CD14-positive monocyte (primary cell): ENCODE measurements around the gene DDX60. TPM values are rescaled to one million over a fixed set of nuclear protein-coding genes. Genes with fewer than 3 reads are reported as not detected.

Source experiments
- DNase-seq, 3 donors: peaks; one replicate each; pipeline ENCODE4 v3.0.0-alpha.2; 2011 to 2022
- H2AFZ ChIP-seq: 2 replicates; pipeline ENCODE4 v1.6.0; 2012; ENCODE audit warnings: mild to moderate bottlenecking, low read depth, low read length, inconsistent platforms; ENCODE audit not compliant: insufficient read depth, poor library complexity, severe bottlenecking
- H3K27ac ChIP-seq, 2 donors: 1 replicate in 1 of 2; 2 replicates in 1 of 2; pipeline ENCODE4 v1.5.1; 2012 to 2013; ENCODE audit warnings: low read length in 2 of 2, control low read depth in 1 of 2, inconsistent platforms in 1 of 2, low read depth in 1 of 2, mild to moderate bottlenecking in 1 of 2
- H3K27me3 ChIP-seq, 2 donors: one replicate each; pipeline versions ENCODE4 v1.6.0 to v1.6.1; 2011 to 2013; ENCODE audit warnings: low read length in 2 of 2; ENCODE audit not compliant: control insufficient read depth in 2 of 2, insufficient read depth in 2 of 2
- H3K36me3 ChIP-seq, 2 donors: replicated peaks in 1 of 2; 1 replicate in 1 of 2; 2 replicates in 1 of 2; pipeline versions ENCODE4 v1.5.1 to v1.6.1; 2012 to 2013; ENCODE audit warnings: low read length in 2 of 2, control low read depth in 1 of 2, inconsistent platforms in 1 of 2, mild to moderate bottlenecking in 1 of 2; ENCODE audit not compliant: insufficient read depth in 2 of 2, control insufficient read depth in 1 of 2
- H3K4me1 ChIP-seq, 2 donors: 1 replicate in 1 of 2; 2 replicates in 1 of 2; pipeline versions ENCODE4 v1.5.1 to v1.6.1; 2012 to 2013; ENCODE audit warnings: low read length in 2 of 2, control low read depth in 1 of 2, inconsistent platforms in 1 of 2, mild to moderate bottlenecking in 1 of 2, moderate library complexity in 1 of 2; ENCODE audit not compliant: insufficient read depth in 2 of 2, control insufficient read depth in 1 of 2
- H3K4me2 ChIP-seq: replicated peaks from 2 replicates; pipeline ENCODE3; 2012; ENCODE audit warnings: low read length, moderate library complexity, mild to moderate bottlenecking; ENCODE audit not compliant: poor library complexity, severe bottlenecking; ENCODE audit errors: extremely low read depth
- H3K4me3 ChIP-seq, 3 experiments: fragments of 200-600 bp in 1 of 3; sonication (generic) in 1 of 3; replicated peaks in 1 of 3; 1 replicate in 2 of 3; 2 replicates in 1 of 3; pipeline ENCODE4 v1.5.1; 2011 to 2013; ENCODE audit warnings: low read length in 3 of 3, mild to moderate bottlenecking in 3 of 3, control low read depth in 2 of 3, low read depth in 2 of 3, inconsistent platforms in 1 of 3, moderate library complexity in 1 of 3
- H3K79me2 ChIP-seq: 2 replicates; pipeline ENCODE4 v1.6.0; 2012; ENCODE audit warnings: mild to moderate bottlenecking, control low read depth, inconsistent platforms, low read length, moderate library complexity; ENCODE audit not compliant: insufficient read depth
- H3K9ac ChIP-seq: 2 replicates; pipeline ENCODE4 v1.6.0; 2017; ENCODE audit warnings: low read length, mild to moderate bottlenecking; ENCODE audit not compliant: insufficient read depth, poor library complexity, severe bottlenecking
- H3K9me3 ChIP-seq, 2 donors: replicated peaks in 1 of 2; 1 replicate in 1 of 2; 2 replicates in 1 of 2; pipeline versions ENCODE4 v1.5.1 to v1.6.1; 2012 to 2013; ENCODE audit warnings: low read length in 2 of 2, control low read depth in 1 of 2; ENCODE audit not compliant: control insufficient read depth in 1 of 2, insufficient read depth in 1 of 2
- H4K20me1 ChIP-seq: 2 replicates; pipeline ENCODE4 v1.6.0; 2012; ENCODE audit warnings: mild to moderate bottlenecking, low read length, control low read depth, moderate library complexity; ENCODE audit not compliant: insufficient read depth
- H3K27ac Mint-ChIP-seq, 7 donors: one replicate each; pipeline ENCODE4 v1.8.0; 2020; ENCODE audit warnings: mild to moderate bottlenecking in 7 of 7, mixed read lengths in 7 of 7, moderate library complexity in 6 of 7, inconsistent platforms in 2 of 7
- H3K27me3 Mint-ChIP-seq, 3 donors: one replicate each; pipeline ENCODE4 v1.8.0; 2021 to 2022; ENCODE audit warnings: low read depth in 3 of 3, mild to moderate bottlenecking in 3 of 3, mixed read lengths in 3 of 3, moderate library complexity in 3 of 3, inconsistent platforms in 1 of 3
- H3K36me3 Mint-ChIP-seq, 2 donors: one replicate each; pipeline ENCODE4 v1.8.0; 2020; ENCODE audit warnings: mixed read lengths in 2 of 2, inconsistent platforms in 1 of 2, mild to moderate bottlenecking in 1 of 2
- H3K4me1 Mint-ChIP-seq: one replicate; pipeline ENCODE4 v1.8.0; 2020; ENCODE audit warnings: mild to moderate bottlenecking, mixed read lengths
- H3K4me3 Mint-ChIP-seq, 2 donors: one replicate each; pipeline ENCODE4 v1.8.0; 2020; ENCODE audit warnings: mild to moderate bottlenecking in 2 of 2, mixed read lengths in 2 of 2, moderate library complexity in 1 of 2
- H3K9me3 Mint-ChIP-seq, 7 donors: one replicate each; pipeline ENCODE4 v1.8.0; 2020 to 2022; ENCODE audit warnings: mixed read lengths in 7 of 7, mild to moderate bottlenecking in 6 of 7, moderate library complexity in 6 of 7, inconsistent platforms in 2 of 7
- WGBS: methylation state at CpG from one replicate; pipeline ENCODE4 v1.1.5; 2013; ENCODE audit warnings: missing lambda C conversion rate; ENCODE audit not compliant: insufficient coverage; 5-methylcytosine and 5-hydroxymethylcytosine counted together
- intact Hi-C, 2 donors: fragments of 100-400 bp; cut with micrococcal nuclease; formaldehyde crosslinking; loops; one replicate each; pipeline versions ENCODE4 v1.15.0 to v1.15.1; 2023
- polyA plus RNA-seq, 3 donors: library from polyadenylated mRNA; depleted of rRNA in 1 of 3; unstranded in 2 of 3; stranded (reverse) in 1 of 3; fragments of 300-500 nt in 2 of 3; fragments of >200 nt in 1 of 3; fragmentation: Illumina TruSeq in 2 of 3; gene quantifications; 1 replicate in 2 of 3; 2 replicates in 1 of 3; pipeline ENCODE4 v1.2.3, GENCODE V29; 2012 to 2021
- TF ChIP-seq, protein P1 (sequence below): fragments of 200-600 bp; IDR thresholded peaks from one replicate; pipeline ENCODE4 v1.8.0; 2022; ENCODE audit warnings: antibody characterized with exemption, mild to moderate bottlenecking

DDX60 gene
- polyA plus RNA-seq, 3 donors, result 7.0 to 12.2 (median 8.6) TPM

DNA sequence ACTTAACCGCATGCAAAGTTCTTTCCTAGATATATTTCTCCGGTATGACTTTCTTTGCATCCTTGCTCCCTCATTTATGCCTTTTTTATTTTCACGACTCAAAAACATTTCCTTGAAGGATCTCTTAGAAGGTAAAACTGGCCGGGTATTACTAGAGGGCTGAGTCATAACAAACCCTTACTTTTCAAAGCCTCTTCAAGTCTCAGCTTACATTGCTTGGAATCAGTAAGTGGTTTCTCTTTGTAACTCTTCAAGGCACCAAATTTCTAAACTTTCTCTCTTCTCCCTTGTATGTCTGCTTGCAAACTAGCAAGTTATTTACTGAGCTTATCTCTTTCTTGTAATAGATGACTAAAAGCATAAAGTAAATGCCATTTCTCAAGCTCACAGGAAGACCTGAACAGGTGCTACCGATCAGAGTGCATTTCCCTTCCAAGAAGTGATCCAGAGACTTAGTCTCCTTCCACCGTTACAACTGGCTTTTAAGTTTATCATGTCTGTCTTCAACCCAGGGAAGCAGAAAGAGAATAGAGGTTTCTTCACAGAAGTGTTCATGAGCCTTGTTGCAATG, 150.8 kb downstream of the DDX60 start:
- H3K79me2 ChIP-seq, result no peaks in the 10 kb centered on the region
- H3K4me1 Mint-ChIP-seq, result peaks cover 5% of the 10 kb centered on the region
- no peaks in the 10 kb centered on the region for H3K36me3 Mint-ChIP-seq
- H3K9me3 ChIP-seq, result no peaks in the 10 kb centered on the region
- H3K27me3 Mint-ChIP-seq, result no peaks in the 10 kb centered on the region
- no peak overlapping the region for H3K9ac ChIP-seq
- no peak overlapping the region for H2AFZ ChIP-seq
- no peak overlapping the region for H3K4me2 ChIP-seq
- no peaks in the 10 kb centered on the region for H4K20me1 ChIP-seq
- no peak overlapping the region for H3K27ac ChIP-seq
- peaks cover 0 to 4% (median 0%) of the 10 kb centered on the region in 7 donors for H3K9me3 Mint-ChIP-seq
- no peak overlapping the region for H3K27ac Mint-ChIP-seq
- H3K36me3 ChIP-seq, result no peaks in the 10 kb centered on the region
- H3K27me3 ChIP-seq, result no peaks in the 10 kb centered on the region
- TF ChIP-seq, protein P1, sequence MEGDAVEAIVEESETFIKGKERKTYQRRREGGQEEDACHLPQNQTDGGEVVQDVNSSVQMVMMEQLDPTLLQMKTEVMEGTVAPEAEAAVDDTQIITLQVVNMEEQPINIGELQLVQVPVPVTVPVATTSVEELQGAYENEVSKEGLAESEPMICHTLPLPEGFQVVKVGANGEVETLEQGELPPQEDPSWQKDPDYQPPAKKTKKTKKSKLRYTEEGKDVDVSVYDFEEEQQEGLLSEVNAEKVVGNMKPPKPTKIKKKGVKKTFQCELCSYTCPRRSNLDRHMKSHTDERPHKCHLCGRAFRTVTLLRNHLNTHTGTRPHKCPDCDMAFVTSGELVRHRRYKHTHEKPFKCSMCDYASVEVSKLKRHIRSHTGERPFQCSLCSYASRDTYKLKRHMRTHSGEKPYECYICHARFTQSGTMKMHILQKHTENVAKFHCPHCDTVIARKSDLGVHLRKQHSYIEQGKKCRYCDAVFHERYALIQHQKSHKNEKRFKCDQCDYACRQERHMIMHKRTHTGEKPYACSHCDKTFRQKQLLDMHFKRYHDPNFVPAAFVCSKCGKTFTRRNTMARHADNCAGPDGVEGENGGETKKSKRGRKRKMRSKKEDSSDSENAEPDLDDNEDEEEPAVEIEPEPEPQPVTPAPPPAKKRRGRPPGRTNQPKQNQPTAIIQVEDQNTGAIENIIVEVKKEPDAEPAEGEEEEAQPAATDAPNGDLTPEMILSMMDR, result no peak
- WGBS, result 86% methylated on average over 2 of the region's 6 CpGs
- intact Hi-C loops, result no loop called here
- H3K4me1 ChIP-seq, result no peaks in the 10 kb centered on the region
- no peak overlapping the region for H3K4me3 Mint-ChIP-seq
- H3K4me3 ChIP-seq, result no peak overlapping the region
- DNase-seq, result no peak

Other genes starting within 250 kb of the DDX60 start
- not detected for gene ANXA10, start 226.2 kb downstream of the DDX60 start, polyA plus RNA-seq
- gene DDX60L, start 161.7 kb upstream of the DDX60 start, polyA plus RNA-seq, result 10 to 100 TPM; 32.4 to 61.5 (median 33.2) TPM
- 10 to 100 TPM in 1 of 3 donors, 1 to 10 TPM in 2; 6.1 to 11.8 (median 9.9) TPM for gene PALLD, start 178.3 kb upstream of the DDX60 start, polyA plus RNA-seq